NOMO-1 treated with dmso at 0.1 percent for 144 hours (cell line): Measurements from ENCODE around the gene PITRM1.

Source experiments
- DNase-seq: peaks from one replicate; lab custom pipeline; 2025; ENCODE audit not compliant: unreplicated experiment; lab: John Stamatoyannopoulos, UW

PITRM1 gene

DNA sequence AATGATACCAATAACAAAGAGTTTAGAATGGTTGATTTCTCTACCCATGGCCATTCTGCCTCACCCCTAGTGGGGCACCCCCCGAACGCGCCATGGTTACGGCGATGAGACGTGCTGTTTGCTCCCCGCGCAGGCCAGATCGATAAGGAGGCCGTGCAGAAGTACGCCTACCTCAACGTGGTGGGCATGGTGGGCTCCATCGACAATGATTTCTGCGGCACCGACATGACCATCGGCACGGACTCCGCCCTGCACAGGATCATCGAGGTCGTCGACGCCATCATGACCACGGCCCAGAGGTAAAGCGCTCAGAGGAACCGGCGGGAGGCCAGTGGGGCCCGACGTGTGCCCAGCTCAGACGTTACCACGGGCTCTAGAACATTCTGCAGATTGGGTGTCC, 68.9 kb downstream of the PITRM1 start:
- no peak for DNase-seq

DNA sequence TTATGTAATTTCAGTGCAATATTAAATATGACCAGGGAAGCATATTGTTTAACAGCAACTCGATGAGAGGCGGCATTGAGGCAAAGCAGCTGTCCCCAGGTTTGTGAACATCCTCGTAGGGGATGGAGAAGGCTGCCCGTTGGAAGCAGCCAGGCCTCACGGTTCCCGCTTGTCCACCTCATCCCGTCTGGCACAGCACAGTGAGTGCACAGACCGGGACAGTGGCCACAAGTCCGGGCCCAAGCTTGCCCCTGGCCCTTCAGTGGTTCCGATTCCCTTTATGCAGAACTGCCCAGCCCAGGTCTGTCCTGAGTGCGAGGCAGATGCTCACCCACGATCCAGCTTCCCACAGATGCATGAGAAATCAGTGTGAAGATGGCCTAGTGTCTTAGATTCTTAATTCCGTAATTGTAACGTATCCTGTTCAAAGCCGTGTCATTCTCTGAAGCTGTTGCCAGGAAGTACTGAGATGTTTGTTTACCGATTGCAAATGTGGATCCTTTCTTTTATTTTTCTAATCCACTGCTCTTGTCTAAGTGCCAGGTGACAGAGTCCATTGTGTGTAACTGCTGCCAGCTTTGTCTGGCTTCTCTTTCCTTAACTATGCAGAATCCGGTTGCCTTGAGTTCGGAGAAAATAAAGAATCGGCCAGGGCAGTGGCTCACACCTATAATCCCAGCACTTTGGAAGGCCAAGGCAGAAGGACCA, 69.7 kb downstream of the PITRM1 start:
- DNase-seq = no peak

GRCh38 chr10:3100856-3101640, 71.5 kb downstream of the PITRM1 start:
- no peak for DNase-seq

- DNase-seq = no peak
Measured at GRCh38 chr10:3100093-3100792, 72.3 kb downstream of the PITRM1 start.

- DNase-seq = peak; percentile 4
Measured at GRCh38 chr10:3099291-3100092, 73.1 kb downstream of the PITRM1 start.

DNA sequence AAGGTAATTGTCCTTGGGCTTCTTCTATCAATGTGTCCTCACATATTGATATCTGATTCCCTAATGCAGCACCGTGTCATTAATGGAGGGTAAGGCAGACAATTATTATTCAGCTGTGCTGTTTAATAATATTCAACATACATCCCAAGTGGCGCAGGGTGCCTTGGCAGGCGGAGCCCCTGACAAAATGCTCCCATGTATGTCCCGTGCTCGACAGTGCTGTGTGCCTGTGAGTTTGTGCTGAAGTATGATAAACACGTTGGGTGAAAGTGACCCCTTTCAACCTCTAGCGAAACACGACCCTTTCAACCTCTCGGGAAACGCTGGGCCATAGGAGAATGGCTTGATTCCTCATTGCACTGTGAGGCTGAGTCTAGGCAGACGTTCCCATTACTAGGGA, 73.9 kb downstream of the PITRM1 start:
- DNase-seq = no peak

- no peak for DNase-seq
Measured at GRCh38 chr10:3097160-3097559, 75.4 kb downstream of the PITRM1 start.

- no peak for DNase-seq
Measured at GRCh38 chr10:3096149-3096548, 76.4 kb downstream of the PITRM1 start.

DNA sequence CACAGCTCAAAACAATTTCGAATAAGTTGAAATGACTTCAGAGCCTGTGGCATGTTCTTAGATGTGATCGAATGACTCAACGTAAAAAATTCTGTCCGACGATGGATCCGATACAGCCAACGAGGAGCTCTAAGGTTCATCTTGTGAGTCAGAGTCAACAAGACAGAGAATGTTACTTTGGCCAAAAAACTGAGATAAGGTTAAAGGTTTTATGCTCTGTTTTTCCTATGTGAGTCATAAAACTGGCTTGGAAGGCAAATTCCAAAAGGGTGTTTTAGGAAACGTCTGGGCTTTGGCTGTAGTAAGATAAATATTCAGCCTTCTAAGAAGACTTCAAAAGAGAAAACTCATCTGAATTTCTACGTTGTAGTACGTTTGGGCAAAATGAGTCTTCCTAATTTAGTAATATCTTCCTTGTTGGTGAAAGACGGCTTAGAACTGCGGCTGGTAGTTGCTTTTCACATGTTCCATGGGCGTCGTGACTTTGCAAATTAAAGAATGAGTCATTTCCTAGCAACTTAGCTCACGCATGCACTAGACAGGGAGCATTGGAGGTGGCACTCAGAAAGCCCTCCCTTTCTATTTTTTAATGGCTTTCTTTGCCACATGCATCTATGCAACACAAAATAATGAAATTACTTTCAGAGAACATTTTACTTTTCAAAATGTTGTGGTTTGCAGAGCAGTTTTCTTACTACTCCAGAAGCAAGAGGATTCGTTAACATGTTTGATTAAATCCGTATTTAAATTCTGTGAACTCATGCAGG, 77.0 kb downstream of the PITRM1 start:
- DNase-seq = peak; percentile 77

GRCh38 chr10:3094609-3095036, 78.0 kb downstream of the PITRM1 start:
- no peak for DNase-seq

GRCh38 chr10:3093996-3094395, 78.6 kb downstream of the PITRM1 start:
- no peak for DNase-seq

- DNase-seq = no peak
Measured at GRCh38 chr10:3091921-3092320, 80.7 kb downstream of the PITRM1 start.

- no peak for DNase-seq
Measured at GRCh38 chr10:3090914-3091787, 81.4 kb downstream of the PITRM1 start.

GRCh38 chr10:3090388-3090787, 82.2 kb downstream of the PITRM1 start:
- no peak for DNase-seq
